ENCODE results near the gene KCNJ12.
"Not testable (repeated sequence)": the region's sequence is repeated elsewhere in the genome, so short reads cannot be mapped to it uniquely, and the experiment has no call there.

KCNJ12 gene

DNA sequence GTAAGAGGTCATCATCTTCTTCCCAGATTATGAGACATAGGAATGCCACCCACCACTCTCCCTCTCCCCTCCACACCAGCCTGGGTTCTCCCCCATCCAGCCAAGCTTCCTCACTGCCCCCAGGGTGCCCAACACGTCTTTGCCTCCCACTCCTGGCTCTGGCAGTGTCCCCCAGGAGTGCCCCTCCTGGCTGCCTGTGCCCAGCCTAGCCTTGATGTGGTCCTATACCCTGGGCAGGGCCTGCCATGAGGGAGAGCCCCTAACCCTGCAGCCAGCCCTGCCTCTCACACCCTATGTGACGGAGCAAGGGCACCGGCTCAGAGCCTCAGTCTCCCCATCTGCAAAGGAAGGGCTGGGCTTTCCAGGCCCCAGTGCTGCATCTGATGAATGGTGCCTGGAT, 33.8 kb downstream of the KCNJ12 start:
- not testable (repeated sequence) for DNase-seq

- DNase-seq = not testable (repeated sequence)
Measured at GRCh38 chr17:21410371-21410770, 34.2 kb downstream of the KCNJ12 start.

GRCh38 chr17:21410906-21411678, 34.9 kb downstream of the KCNJ12 start:
- not testable (repeated sequence) for DNase-seq

- not testable (repeated sequence) for DNase-seq
Measured at GRCh38 chr17:21411679-21412205, 35.6 kb downstream of the KCNJ12 start.

DNA sequence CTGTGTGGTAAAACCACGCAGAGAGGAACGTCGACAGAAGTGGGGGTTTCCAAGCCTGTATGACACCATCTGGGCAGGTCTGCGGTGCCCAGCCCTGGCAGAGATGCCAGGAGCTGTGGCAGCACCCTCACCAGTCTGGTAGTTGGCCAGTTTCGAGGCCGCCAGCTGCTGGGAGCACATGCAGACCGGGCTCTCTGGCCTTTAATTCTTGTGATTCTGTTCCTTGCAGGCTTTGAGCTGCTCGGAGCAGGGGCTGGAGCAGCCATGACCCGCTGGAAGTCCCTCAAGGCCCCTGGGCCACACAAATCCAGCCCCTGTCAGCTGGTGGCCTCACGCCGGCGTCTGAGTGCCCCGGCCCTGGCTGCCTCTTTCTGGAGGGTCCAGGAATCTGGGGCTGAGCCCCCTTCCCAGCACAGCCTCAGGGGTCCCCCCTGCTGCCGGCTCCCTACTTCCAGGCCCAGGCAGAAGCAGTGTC, 36.1 kb downstream of the KCNJ12 start:
- peak; percentile 20 for DNase-seq

DNA sequence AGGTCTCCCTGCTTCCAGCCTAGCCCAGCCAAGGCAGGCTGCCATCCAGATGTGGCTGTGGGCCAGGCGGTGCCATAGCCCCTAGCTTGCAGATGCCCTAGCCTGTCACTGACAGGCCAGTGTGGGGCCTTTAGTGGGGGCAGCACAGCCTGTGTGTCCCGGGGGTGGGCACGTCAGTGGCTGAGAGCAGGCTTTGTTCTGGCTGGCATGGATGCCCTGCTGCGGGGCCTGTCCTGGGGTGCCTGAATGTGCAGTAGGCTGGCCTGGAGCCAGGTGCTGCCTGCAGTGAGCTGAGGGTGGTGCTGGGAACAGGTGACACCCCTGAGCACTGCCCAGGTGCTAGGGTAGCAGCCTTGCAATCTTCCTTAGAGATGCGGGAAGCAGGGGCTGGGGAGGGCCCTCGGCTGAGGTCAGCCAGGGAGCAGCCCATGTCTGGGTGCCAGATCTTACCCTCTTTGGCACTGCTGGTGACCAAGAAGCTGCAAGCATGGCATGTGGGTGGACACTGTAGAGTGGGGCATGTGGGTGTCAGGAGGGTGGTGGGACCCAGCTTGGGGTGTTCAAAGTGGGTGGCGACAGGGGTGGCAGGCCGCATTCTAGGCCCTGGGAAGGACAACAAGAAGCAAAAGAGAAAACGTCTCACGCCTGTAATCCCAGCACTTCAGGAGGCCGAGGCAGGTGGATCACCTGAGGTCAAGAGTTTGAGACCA, 37.6 kb downstream of the KCNJ12 start:
- not testable (repeated sequence) for DNase-seq

DNA sequence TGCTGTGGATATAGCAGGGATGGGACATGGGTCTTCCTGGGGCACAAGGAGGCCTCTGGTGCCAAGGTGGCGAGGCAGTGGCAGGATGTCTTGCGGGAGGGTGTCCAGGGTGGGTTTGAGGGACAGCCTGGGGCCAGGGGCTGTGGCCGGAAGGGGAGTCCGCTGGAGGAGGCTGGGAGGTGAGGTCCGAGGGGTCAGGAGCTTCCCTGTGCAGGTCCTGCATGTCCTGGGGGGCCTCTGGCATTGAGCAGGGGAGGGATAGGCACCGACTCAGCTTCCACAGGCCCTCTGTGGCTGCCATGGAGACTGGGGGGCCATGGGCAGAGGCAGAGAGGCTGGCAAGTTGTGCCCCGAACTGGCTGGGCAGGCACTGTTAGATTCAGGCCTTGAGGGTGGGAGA, 38.5 kb downstream of the KCNJ12 start:
- DNase-seq = not testable (repeated sequence)

GRCh38 chr17:21415166-21415990, 39.2 kb downstream of the KCNJ12 start:
- not testable (repeated sequence) for DNase-seq

GRCh38 chr17:21416471-21416981, 40.4 kb downstream of the KCNJ12 start:
- not testable (repeated sequence) for DNase-seq

DNA sequence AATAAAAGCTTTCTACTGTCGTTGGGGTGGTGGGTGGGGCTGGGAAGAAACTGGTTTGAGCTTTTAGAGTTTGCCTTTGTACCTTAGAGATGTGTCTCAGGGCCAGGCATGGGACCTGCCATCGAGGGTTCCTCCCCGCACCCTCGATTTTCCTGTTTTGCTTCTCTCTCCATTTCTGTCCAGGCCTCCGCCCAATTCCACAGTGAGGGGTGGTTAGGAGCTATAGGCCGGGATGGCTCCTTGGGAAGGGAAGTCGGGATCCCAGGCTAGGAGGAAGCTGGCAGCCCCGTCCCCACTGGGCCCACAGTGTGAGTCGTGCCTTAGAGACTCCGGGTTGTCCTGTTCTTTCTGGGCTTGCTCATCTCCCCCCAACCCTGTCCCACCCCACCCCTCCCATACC, 41.2 kb downstream of the KCNJ12 start:
- not testable (repeated sequence) for DNase-seq

- no peak for DNase-seq
Measured at GRCh38 chr17:21417921-21418320, 41.8 kb downstream of the KCNJ12 start.

- no peak for DNase-seq
Measured at GRCh38 chr17:21418446-21419298, 42.5 kb downstream of the KCNJ12 start.

GRCh38 chr17:21419299-21420239, 43.4 kb downstream of the KCNJ12 start:
- DNase-seq = no peak

GRCh38 chr17:21420503-21421090, 44.4 kb downstream of the KCNJ12 start:
- DNase-seq = not testable (repeated sequence)

DNA sequence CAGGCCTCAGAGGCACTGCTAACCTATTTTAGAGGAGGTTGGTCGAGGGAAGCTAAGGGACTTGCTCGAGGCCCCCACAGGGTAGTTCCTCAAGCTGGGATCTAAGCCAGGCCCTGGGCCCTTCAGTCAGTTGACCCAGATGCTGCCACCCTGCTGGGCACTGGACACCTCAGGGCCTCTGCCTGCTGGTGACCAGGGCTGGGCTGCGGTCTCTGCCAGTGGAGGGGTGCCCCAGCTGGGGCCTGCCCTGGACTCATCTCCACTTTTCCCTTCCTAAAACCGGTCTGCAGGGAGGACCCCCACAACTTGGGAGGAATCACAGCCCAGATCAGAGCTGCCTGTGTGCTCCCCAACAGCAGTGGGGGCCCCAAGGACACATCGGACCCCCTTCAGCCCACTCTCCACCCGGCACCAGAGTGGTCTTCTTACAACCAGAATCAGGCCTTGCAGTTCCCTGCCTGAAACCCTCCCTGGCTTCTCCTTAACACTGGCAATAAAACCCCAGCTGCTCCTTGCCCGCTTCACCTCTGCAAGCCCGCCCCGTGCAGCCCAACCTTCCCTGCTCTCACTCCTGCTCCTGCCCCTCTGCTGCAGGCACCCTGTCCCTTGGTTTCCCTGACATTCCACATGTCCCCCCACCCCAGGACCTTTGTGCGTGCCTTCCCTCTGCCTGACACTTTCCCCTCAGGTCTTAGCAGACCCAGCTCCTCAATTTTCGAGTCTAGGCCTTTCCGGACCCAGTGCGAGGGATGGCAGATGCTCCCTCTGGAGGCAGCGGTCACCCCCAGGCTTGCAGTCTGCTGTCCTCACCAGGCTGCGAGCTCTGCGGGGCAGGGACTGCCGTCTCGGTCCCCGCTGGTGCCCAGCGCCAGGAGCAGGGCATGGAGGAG, 45.5 kb downstream of the KCNJ12 start:
- DNase-seq = not testable (repeated sequence)

DNA sequence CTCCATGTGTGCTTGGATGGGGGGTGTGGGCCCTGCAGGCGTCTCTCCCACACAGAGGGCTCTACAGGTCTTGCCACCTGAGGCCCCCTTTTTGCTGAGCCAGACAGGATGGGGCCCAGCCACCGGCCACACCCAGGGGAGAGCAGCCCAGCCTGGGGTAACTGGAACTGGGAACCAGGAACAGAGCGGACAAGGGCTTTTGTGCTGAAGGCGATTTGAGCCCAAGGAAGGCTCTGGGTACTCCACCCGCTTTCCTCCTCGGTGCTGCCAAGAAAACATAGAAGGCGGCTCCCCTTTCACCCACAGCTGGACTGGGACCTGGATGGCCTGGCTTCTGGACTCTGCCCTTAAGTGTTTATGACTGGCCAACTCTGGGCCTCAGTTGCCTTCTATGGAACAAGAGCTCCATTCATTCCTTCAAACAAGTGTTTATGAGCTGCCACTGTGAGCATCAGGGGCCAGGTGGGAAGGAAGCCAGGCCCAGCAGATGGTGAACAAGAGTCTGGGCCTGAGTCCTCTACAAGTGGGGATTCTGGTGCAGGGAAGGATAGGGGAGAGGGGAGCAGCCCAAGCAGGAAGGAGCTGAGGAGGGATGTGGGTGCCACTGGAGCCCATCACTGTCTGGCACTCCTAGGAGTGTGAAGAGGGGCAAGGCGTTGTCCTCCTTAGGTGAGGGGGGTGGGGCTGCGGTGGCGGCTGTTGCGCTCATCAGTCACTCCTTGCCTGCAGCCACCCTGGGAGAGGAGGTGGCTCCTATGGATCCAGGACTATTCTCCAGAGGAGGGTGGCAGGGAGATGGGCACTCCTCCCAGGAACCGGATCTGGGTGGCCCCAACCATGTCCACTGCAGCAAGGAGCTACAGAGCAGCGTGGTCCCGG, 46.4 kb downstream of the KCNJ12 start:
- not testable (repeated sequence) for DNase-seq

DNA sequence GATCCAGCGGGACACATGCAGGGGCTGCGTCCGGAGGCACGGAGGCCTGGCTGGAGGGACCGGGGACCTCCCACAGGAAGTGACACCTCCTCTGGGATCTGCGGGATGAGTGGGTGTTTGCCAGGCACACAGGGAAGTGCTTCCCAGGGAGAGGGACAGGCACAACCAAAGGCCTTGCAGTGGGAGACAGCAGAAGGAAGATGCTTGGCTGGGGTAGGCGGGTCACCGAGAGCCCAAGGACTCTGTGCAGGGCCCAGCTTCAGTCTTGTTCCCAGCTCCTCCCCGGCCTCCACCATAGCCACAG, 47.0 kb downstream of the KCNJ12 start:
- not testable (repeated sequence) for DNase-seq

DNA sequence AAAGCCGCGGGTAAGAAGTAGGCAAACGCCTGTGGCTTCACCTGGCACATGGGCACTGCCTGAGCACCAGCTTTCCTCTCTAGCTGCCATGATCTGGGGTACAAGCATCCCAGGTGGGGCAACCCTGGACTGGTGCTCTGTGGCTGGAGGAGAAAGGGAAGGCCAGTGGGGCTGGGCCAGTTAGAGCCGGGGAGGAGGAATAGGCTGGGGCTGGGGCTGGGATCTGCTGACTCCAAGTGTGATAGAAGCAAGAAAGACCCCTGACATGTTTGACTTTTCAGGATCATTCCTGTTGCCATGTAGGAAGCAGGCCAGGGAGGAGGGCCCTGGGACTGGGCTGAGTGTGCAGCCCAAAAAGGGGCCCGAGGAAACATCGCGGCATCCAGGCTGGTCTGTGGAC, 48.5 kb downstream of the KCNJ12 start:
- DNase-seq = not testable (repeated sequence)

Data from NCI-H1694 treated with DMSO at 0.1 percent for 48 hours (cell line).